IPS-NIHi7 (cell line): ENCODE data around the gene UBXN1.

Source experiments
- DNase-seq: peaks from one replicate; pipeline ENCODE4 v3.0.0; 2012; ENCODE audit warnings: mixed read lengths; ENCODE audit errors: extremely low spot score

The UBXN1 gene

GRCh38 chr11:62645946-62646824, 32.7 kb downstream of the UBXN1 start, which contains the start of gene GANAB:
Gene GANAB, minus strand, starts transcription at chr11:62646613. Its CDS starts 14 bp downstream, at chr11:62646599.
- peak; percentile 100 for DNase-seq

DNA sequence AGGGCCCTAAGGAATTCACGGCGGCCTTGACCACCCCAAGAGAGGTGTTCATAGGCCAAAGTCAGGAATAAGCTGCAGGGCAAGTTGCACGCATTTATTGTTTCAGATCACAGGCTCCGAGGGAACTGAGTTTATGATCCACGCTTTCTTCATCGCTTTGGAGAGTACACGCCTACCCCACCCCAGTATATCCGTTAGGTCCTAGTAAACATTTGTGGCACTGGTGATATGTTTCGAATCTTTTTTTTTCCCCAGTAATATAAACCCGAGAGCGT, 33.3 kb downstream of the UBXN1 start:
- no peak for DNase-seq

GRCh38 chr11:62644220-62644619, 34.7 kb downstream of the UBXN1 start:
- DNase-seq, result no peak

- DNase-seq, result no peak
Observed at GRCh38 chr11:62632492-62632891, 46.4 kb downstream of the UBXN1 start.

- no peak for DNase-seq
Observed at GRCh38 chr11:62627713-62628112, 51.2 kb downstream of the UBXN1 start.
